DOHH2 (cell line): ENCODE measurements around the gene ZDHHC9.

ENCODE experiments used
- H3F3A ChIP-seq: fragments of 200-600 bp; sonication (generic), shearing (Covaris generic); 2 replicates; pipeline ENCODE4 v1.6.0; 2016; ENCODE audit warnings: antibody characterized with exemption, mild to moderate bottlenecking; ENCODE audit not compliant: control insufficient read depth, insufficient read depth
- H3K27ac ChIP-seq: fragments of 200-600 bp; sonication (generic); 2 replicates; pipeline ENCODE4 v1.5.1; 2014; ENCODE audit warnings: low read depth, mild to moderate bottlenecking, low read length, moderate library complexity
- H3K27me3 ChIP-seq: fragments of 200-600 bp; sonication (generic); 2 replicates; pipeline ENCODE4 v1.6.1; 2014; ENCODE audit warnings: mild to moderate bottlenecking, low read length, mixed read lengths; ENCODE audit not compliant: control insufficient read depth
- H3K36me3 ChIP-seq: fragments of 200-600 bp; sonication (generic); 2 replicates; pipeline ENCODE4 v1.6.1; 2014; ENCODE audit warnings: mild to moderate bottlenecking, low read length, moderate library complexity, mixed read lengths; ENCODE audit not compliant: control insufficient read depth
- H3K4me1 ChIP-seq: fragments of 200-600 bp; sonication (generic); 2 replicates; pipeline ENCODE4 v1.6.1; 2014; ENCODE audit warnings: mild to moderate bottlenecking, low read length, mixed read lengths; ENCODE audit not compliant: control insufficient read depth
- H3K4me2 ChIP-seq: fragments of 200-600 bp; sonication (generic); 2 replicates; pipeline ENCODE4 v1.6.0; 2014; ENCODE audit warnings: mild to moderate bottlenecking, low read length, moderate library complexity
- H3K4me3 ChIP-seq: fragments of 200-600 bp; sonication (generic); 2 replicates; pipeline ENCODE4 v1.5.1; 2014; ENCODE audit warnings: mild to moderate bottlenecking, low read length, mixed read lengths
- H3K79me2 ChIP-seq: fragments of 200-600 bp; sonication (generic); 2 replicates; pipeline ENCODE4 v1.6.1; 2014; ENCODE audit warnings: mild to moderate bottlenecking, low read length, mixed read lengths; ENCODE audit not compliant: control insufficient read depth
- H3K9me2 ChIP-seq: fragments of 200-600 bp; sonication (generic); replicated peaks from 2 replicates; pipeline ENCODE4 v1.6.1; 2014; ENCODE audit warnings: mild to moderate bottlenecking, low read length, mixed read lengths; ENCODE audit not compliant: control insufficient read depth
- H3K9me3 ChIP-seq: fragments of 200-600 bp; sonication (generic); 2 replicates; pipeline ENCODE4 v1.6.1; 2014; ENCODE audit warnings: antibody characterized with exemption, low read length, mixed read lengths; ENCODE audit not compliant: control insufficient read depth, insufficient read depth
- H4K20me1 ChIP-seq: fragments of 200-600 bp; sonication (generic); 2 replicates; pipeline ENCODE4 v1.6.0; 2014; ENCODE audit warnings: low read depth, mild to moderate bottlenecking, antibody characterized with exemption, low read length, moderate library complexity; ENCODE audit not compliant: control insufficient read depth, insufficient read depth
- CTCF ChIP-seq: fragments of 200-600 bp; sonication (generic); IDR thresholded peaks from one replicate; pipeline ENCODE4 v1.5.1; 2014; ENCODE audit warnings: antibody characterized with exemption, mild to moderate bottlenecking, low read depth, low read length; ENCODE audit not compliant: poor library complexity, severe bottlenecking
- EZH2phosphoT487 ChIP-seq: fragments of 200-600 bp; sonication (generic); IDR thresholded peaks from 2 replicates; pipeline ENCODE4 v1.6.1; 2017; ENCODE audit warnings: borderline replicate concordance, mild to moderate bottlenecking, antibody characterized with exemption, low read length, moderate library complexity, mixed read lengths

ZDHHC9 gene

GRCh38 chrX:129795584-129795983, 48.1 kb downstream of the ZDHHC9 start:
- Histone ChIP-seq H3K27me3 (no peaks in the 10 kb centered on the region), H3K4me1 (no peaks in the 10 kb centered on the region), H3K9me3 (no peaks in the 10 kb centered on the region), H3K79me2 (no peaks in the 10 kb centered on the region), H3K4me3 (no peak overlapping the region), H3F3A (peaks cover 18% of the 10 kb centered on the region), H3K27ac (no peak overlapping the region), H3K36me3 (peaks cover 71% of the 10 kb centered on the region), H3K9me2 (no peaks in the 10 kb centered on the region), H4K20me1 (no peaks in the 10 kb centered on the region), H3K4me2 (no peak overlapping the region)
- no peak for TF ChIP-seq CTCF
- TF ChIP-seq EZH2phosphoT487: no peak

GRCh38 chrX:129793604-129794191, 50.0 kb downstream of the ZDHHC9 start:
- Histone ChIP-seq H3K9me2 (no peaks in the 10 kb centered on the region), H3F3A (peaks cover 15% of the 10 kb centered on the region; the same call in 1 of the 2 replicates), H3K9me3 (no peaks in the 10 kb centered on the region), H3K4me3 (no peak overlapping the region), H3K36me3 (peaks cover 78% of the 10 kb centered on the region), H3K79me2 (no peaks in the 10 kb centered on the region), H3K27me3 (no peaks in the 10 kb centered on the region), H3K4me1 (no peaks in the 10 kb centered on the region), H3K27ac (no peak overlapping the region), H4K20me1 (no peaks in the 10 kb centered on the region), H3K4me2 (no peak overlapping the region)
- TF ChIP-seq EZH2phosphoT487 (no peak), CTCF (no peak)

GRCh38 chrX:129792586-129793291, 50.9 kb downstream of the ZDHHC9 start:
- H3K4me3 ChIP-seq: no peak overlapping the region
- no peaks in the 10 kb centered on the region for H4K20me1 ChIP-seq
- H3K4me2 ChIP-seq: no peak overlapping the region
- H3K9me3 ChIP-seq: no peaks in the 10 kb centered on the region
- H3K4me1 ChIP-seq: no peaks in the 10 kb centered on the region
- peaks cover 15% of the 10 kb centered on the region; the same call in 1 of the 2 replicates for H3F3A ChIP-seq
- no peaks in the 10 kb centered on the region for H3K9me2 ChIP-seq
- H3K27me3 ChIP-seq: no peaks in the 10 kb centered on the region
- peaks cover 84% of the 10 kb centered on the region for H3K36me3 ChIP-seq
- peaks cover 7% of the 10 kb centered on the region for H3K79me2 ChIP-seq
- no peak overlapping the region for H3K27ac ChIP-seq
- TF ChIP-seq CTCF (no peak), EZH2phosphoT487 (no peak)
